ENCODE results near the gene PEX19.
"Not testable (repeated sequence)": the region's sequence is repeated elsewhere in the genome, so short reads cannot be mapped to it uniquely, and the experiment has no call there.

The PEX19 gene

GRCh38 chr1:160293020-160293968 is 8.4 kb upstream of the PEX19 start:
- Mint-ChIP-seq H3K27ac (peak overlapping the region; percentile 58), H3K4me3 (no peak overlapping the region), H3K4me1 (ENCODE audit: low read depth) (peaks cover 1% of the 10 kb centered on the region), H3K36me3 (ENCODE audit: low read depth) (peaks cover 98% of the 10 kb centered on the region), H3K27me3 (no peaks in the 10 kb centered on the region), H3K9me3 (no peaks in the 10 kb centered on the region)
- no peak for DNase-seq

GRCh38 chr1:160291248-160292220 is 6.6 kb upstream of the PEX19 start:
- Mint-ChIP-seq H3K9me3 (no peaks in the 10 kb centered on the region), H3K4me1 (ENCODE audit: low read depth) (peaks cover 1% of the 10 kb centered on the region), H3K36me3 (ENCODE audit: low read depth) (peaks cover 83% of the 10 kb centered on the region), H3K27me3 (no peaks in the 10 kb centered on the region), H3K4me3 (no peak overlapping the region), H3K27ac (peak overlapping the region; percentile 68)
- DNase-seq: peak; percentile 64

- DNase-seq, H3K9me3 Mint-ChIP-seq, H3K27ac Mint-ChIP-seq, H3K4me3 Mint-ChIP-seq, H3K27me3 Mint-ChIP-seq: not testable (repeated sequence)
- peaks cover 63% of the 10 kb centered on the region for H3K36me3 Mint-ChIP-seq (ENCODE audit: low read depth)
- peaks cover 20% of the 10 kb centered on the region for H3K4me1 Mint-ChIP-seq (ENCODE audit: low read depth)
Measured at GRCh38 chr1:160287769-160288168, 2.8 kb upstream of the PEX19 start.

GRCh38 chr1:160285506-160285905 is 573 bp upstream of the PEX19 start:
- H3K4me3 Mint-ChIP-seq: peak overlapping the region; percentile 98
- H3K36me3 Mint-ChIP-seq (ENCODE audit: low read depth): peaks cover 64% of the 10 kb centered on the region
- no peaks in the 10 kb centered on the region for H3K9me3 Mint-ChIP-seq
- H3K27me3 Mint-ChIP-seq: no peaks in the 10 kb centered on the region
- DNase-seq: no peak
- peaks cover 23% of the 10 kb centered on the region for H3K4me1 Mint-ChIP-seq (ENCODE audit: low read depth)
- no peak overlapping the region for H3K27ac Mint-ChIP-seq

- Mint-ChIP-seq H3K4me1 (ENCODE audit: low read depth) (peaks cover 23% of the 10 kb centered on the region), H3K27me3 (no peaks in the 10 kb centered on the region)
- peak; percentile 32 for DNase-seq
Measured at GRCh38 chr1:160284220-160284781, 632 bp downstream of the PEX19 start.

GRCh38 chr1:160282807-160283206 is 2.1 kb downstream of the PEX19 start:
- H3K9me3 Mint-ChIP-seq: no peaks in the 10 kb centered on the region
- peak overlapping the region; percentile 23 for H3K27ac Mint-ChIP-seq
- no peaks in the 10 kb centered on the region for H3K27me3 Mint-ChIP-seq
- H3K4me1 Mint-ChIP-seq (ENCODE audit: low read depth): peaks cover 23% of the 10 kb centered on the region
- H3K4me3 Mint-ChIP-seq: no peak overlapping the region
- peaks cover 66% of the 10 kb centered on the region for H3K36me3 Mint-ChIP-seq (ENCODE audit: low read depth)
- no peak for DNase-seq

More at GRCh38 chr1:160284220-160284781, 632 bp downstream of the PEX19 start:
- H3K9me3 Mint-ChIP-seq: no peaks in the 10 kb centered on the region
- peaks cover 64% of the 10 kb centered on the region for H3K36me3 Mint-ChIP-seq (ENCODE audit: low read depth)
- peak overlapping the region; percentile 96 for H3K27ac Mint-ChIP-seq
- H3K4me3 Mint-ChIP-seq: peak overlapping the region; percentile 98

- Mint-ChIP-seq H3K4me3 (no peak overlapping the region), H3K36me3 (ENCODE audit: low read depth) (peaks cover 69% of the 10 kb centered on the region), H3K27me3 (no peaks in the 10 kb centered on the region), H3K4me1 (ENCODE audit: low read depth) (peaks cover 4% of the 10 kb centered on the region), H3K9me3 (no peaks in the 10 kb centered on the region), H3K27ac (no peak overlapping the region)
- DNase-seq: no peak
Measured at GRCh38 chr1:160277987-160278386, 6.9 kb downstream of the PEX19 start.

GRCh38 chr1:160277330-160277729 is 7.6 kb downstream of the PEX19 start:
- peaks cover 62% of the 10 kb centered on the region for H3K36me3 Mint-ChIP-seq (ENCODE audit: low read depth)
- H3K27ac Mint-ChIP-seq: peak overlapping the region; percentile 14
- H3K27me3 Mint-ChIP-seq: no peaks in the 10 kb centered on the region
- H3K9me3 Mint-ChIP-seq: no peaks in the 10 kb centered on the region
- peaks cover 4% of the 10 kb centered on the region for H3K4me1 Mint-ChIP-seq (ENCODE audit: low read depth)
- no peak for DNase-seq
- no peak overlapping the region for H3K4me3 Mint-ChIP-seq

GRCh38 chr1:160271025-160271424 is 13.9 kb downstream of the PEX19 start:
- no peak overlapping the region for H3K27ac Mint-ChIP-seq
- no peak for DNase-seq
- H3K4me1 Mint-ChIP-seq (ENCODE audit: low read depth): no peaks in the 10 kb centered on the region
- H3K4me3 Mint-ChIP-seq: no peak overlapping the region
- H3K27me3 Mint-ChIP-seq: no peaks in the 10 kb centered on the region
- H3K36me3 Mint-ChIP-seq (ENCODE audit: low read depth): peaks cover 3% of the 10 kb centered on the region
- no peaks in the 10 kb centered on the region for H3K9me3 Mint-ChIP-seq

- DNase-seq: no peak
- Mint-ChIP-seq H3K4me1 (ENCODE audit: low read depth) (peaks cover 13% of the 10 kb centered on the region), H3K9me3 (no peaks in the 10 kb centered on the region), H3K4me3 (no peak overlapping the region), H3K36me3 (ENCODE audit: low read depth) (no peaks in the 10 kb centered on the region), H3K27ac (no peak overlapping the region), H3K27me3 (no peaks in the 10 kb centered on the region)
Measured at GRCh38 chr1:160267284-160267991, 17.5 kb downstream of the PEX19 start.

GRCh38 chr1:160264795-160265307 is 20.1 kb downstream of the PEX19 start:
- Mint-ChIP-seq H3K36me3 (ENCODE audit: low read depth) (peaks cover 23% of the 10 kb centered on the region), H3K27ac (no peak overlapping the region), H3K4me3 (no peak overlapping the region), H3K27me3 (no peaks in the 10 kb centered on the region), H3K9me3 (no peaks in the 10 kb centered on the region), H3K4me1 (ENCODE audit: low read depth) (peaks cover 29% of the 10 kb centered on the region)
- DNase-seq: no peak

GRCh38 chr1:160261893-160262794 is 22.8 kb downstream of the PEX19 start, which contains the start of gene DCAF8:
TSS of gene DCAF8 (minus strand) at chr1:160262549. CDS start at chr1:160244008, 18,541 bp downstream.
- Mint-ChIP-seq H3K9me3 (no peaks in the 10 kb centered on the region), H3K36me3 (ENCODE audit: low read depth) (peaks cover 46% of the 10 kb centered on the region), H3K4me3 (peak within 1 kb of the TSS; percentile 94), H3K4me1 (ENCODE audit: low read depth) (peaks cover 53% of the 10 kb centered on the region), H3K27me3 (no peaks in the 10 kb centered on the region), H3K27ac (peak within 1 kb of the TSS; percentile 99)
- peak; percentile 97 for DNase-seq

- H3K9me3 Mint-ChIP-seq: no peaks in the 10 kb centered on the region
- H3K27me3 Mint-ChIP-seq: no peaks in the 10 kb centered on the region
- H3K27ac Mint-ChIP-seq: peak overlapping the region; percentile 99
- H3K36me3 Mint-ChIP-seq (ENCODE audit: low read depth): peaks cover 49% of the 10 kb centered on the region
- H3K4me3 Mint-ChIP-seq: peak overlapping the region; percentile 94
- peaks cover 58% of the 10 kb centered on the region for H3K4me1 Mint-ChIP-seq (ENCODE audit: low read depth)
- DNase-seq: peak; percentile 68
Measured at GRCh38 chr1:160261556-160261892, 23.4 kb downstream of the PEX19 start.
